Measurements from ENCODE around the gene HRAS.

HRAS gene

GRCh38 chr11:506995-507726 lies 28.2 kb downstream of the HRAS start, which contains the start of gene RNH1:
RNH1 (minus strand) TSS chr11:507242; CDS start chr11:502162, 5,080 bp downstream.
- H3K4me3 ChIP-seq (ENCODE audit: control insufficient read depth, low read depth, low read length): peak within 1 kb of the TSS; percentile 87
- TF ChIP-seq CTCF (conservative IDR thresholded peaks at IDR 0.05; ENCODE audit: control insufficient read depth, insufficient read depth, low read depth, low read length): no peak
- peak; percentile 91 for DNase-seq (ENCODE audit: low read depth)

GRCh38 chr11:506238-506994 lies 29.0 kb downstream of the HRAS start:
- peak; percentile 97 for DNase-seq (ENCODE audit: low read depth)
- no peak for TF ChIP-seq CTCF (conservative IDR thresholded peaks at IDR 0.05; ENCODE audit: control insufficient read depth, insufficient read depth, low read depth, low read length)
- peak overlapping the region; percentile 87 for H3K4me3 ChIP-seq (ENCODE audit: control insufficient read depth, low read depth, low read length)

GRCh38 chr11:504994-505344 lies 30.4 kb downstream of the HRAS start:
- TF ChIP-seq CTCF (conservative IDR thresholded peaks at IDR 0.05; ENCODE audit: control insufficient read depth, insufficient read depth, low read depth, low read length): no peak
- no peak for DNase-seq (ENCODE audit: low read depth)

GRCh38 chr11:504053-504993 lies 31.1 kb downstream of the HRAS start:
- H3K4me3 ChIP-seq (ENCODE audit: control insufficient read depth, low read depth, low read length): peak overlapping the region; percentile 87
- peak; percentile 74 for DNase-seq (ENCODE audit: low read depth)

More at GRCh38 chr11:504994-505344, 30.4 kb downstream of the HRAS start:
- H3K4me3 ChIP-seq (ENCODE audit: control insufficient read depth, low read depth, low read length): peak overlapping the region; percentile 87

GRCh38 chr11:503179-503981 lies 32.0 kb downstream of the HRAS start:
- H3K4me3 ChIP-seq (ENCODE audit: control insufficient read depth, low read depth, low read length): peak overlapping the region; percentile 87

More at GRCh38 chr11:504053-504993, 31.1 kb downstream of the HRAS start:
- TF ChIP-seq CTCF (conservative IDR thresholded peaks at IDR 0.05; ENCODE audit: control insufficient read depth, insufficient read depth, low read depth, low read length): no peak

More at GRCh38 chr11:503179-503981, 32.0 kb downstream of the HRAS start:
- DNase-seq (ENCODE audit: low read depth): peak; percentile 72
- TF ChIP-seq CTCF (conservative IDR thresholded peaks at IDR 0.05; ENCODE audit: control insufficient read depth, insufficient read depth, low read depth, low read length): no peak

Measured in fibroblast of mammary gland (primary cell).